ENCODE measurements around the gene PRDM16. TPM values are rescaled to one million over a fixed set of nuclear protein-coding genes. Genes with fewer than 3 reads are reported as not detected.

The PRDM16 gene
- total and polyA plus RNA-seq, 2 donors (not counting 1 experiment from before 2014, with no cell fraction given) = 0.03 to 0.12 TPM

- intact Hi-C loops (cut with micrococcal nuclease) = no loop called here
- Histone ChIP-seq H3K9ac (ENCODE audit: low read length) (no peak overlapping the region), H3K9me3 (ENCODE audit: control extremely low read depth in 1 of 3, control insufficient read depth in 2 of 3, insufficient read depth in 1 of 3, low read length in 2 of 3) (peaks cover 0 to 27% (median 0%) of the 10 kb centered on the region in 3 donors), H3K4me1 (ENCODE audit: control insufficient read depth in 2 of 2, insufficient read depth in 2 of 2, low read length in 2 of 2) (no peaks in the 10 kb centered on the region), H3K27ac (ENCODE audit: low read length in 2 of 2) (no peak overlapping the region), H4K20me1 (ENCODE audit: control insufficient read depth, insufficient read depth, low read length, poor library complexity, severe bottlenecking) (no peaks in the 10 kb centered on the region), H3K79me2 (ENCODE audit: control insufficient read depth, insufficient read depth, low read length) (no peaks in the 10 kb centered on the region), H3K36me3 (replicated peaks in 1 of 2; ENCODE audit: control extremely low read depth in 1 of 2, control insufficient read depth in 1 of 2, extremely low read depth in 1 of 2, insufficient read depth in 2 of 2, low read length in 1 of 2) (no peaks in the 10 kb centered on the region), H3K4me3 (ENCODE audit: control extremely low read depth in 1 of 5, extremely low read depth in 1 of 5, insufficient read depth in 1 of 5, low read depth in 2 of 5, low read length in 4 of 5) (no peak overlapping the region), H3K27me3 (replicated peaks in 1 of 4; ENCODE audit: control extremely low read depth in 1 of 4, control insufficient read depth in 3 of 4, insufficient read depth in 4 of 4, low read length in 3 of 4) (no peaks in the 10 kb centered on the region), H3K4me2 (replicated peaks; ENCODE audit: low read depth, low read length, poor library complexity, severe bottlenecking) (no peak overlapping the region), H2AFZ (ENCODE audit: insufficient read depth, low read depth, low read length, poor library complexity, severe bottlenecking) (no peak overlapping the region)
- 92% methylated on average over 4 of the region's 8 CpGs for WGBS (ENCODE audit: insufficient coverage)
- no peaks in the 10 kb centered on the region for H3K9me3 Mint-ChIP-seq (ENCODE audit: insufficient read depth)
- H3K27ac Mint-ChIP-seq = no peak overlapping the region
- ChIA-PET POLR2A (no interaction called here), CTCF (no interaction called here)
- no peaks in the 10 kb centered on the region for H3K27me3 Mint-ChIP-seq
- ATAC-seq (ENCODE audit: low read depth) = no peak
- H3K4me1 Mint-ChIP-seq = no peaks in the 10 kb centered on the region
- no peak overlapping the region for H3K4me3 Mint-ChIP-seq
- DNase-seq = no peak
- TF ChIP-seq, protein P1, sequence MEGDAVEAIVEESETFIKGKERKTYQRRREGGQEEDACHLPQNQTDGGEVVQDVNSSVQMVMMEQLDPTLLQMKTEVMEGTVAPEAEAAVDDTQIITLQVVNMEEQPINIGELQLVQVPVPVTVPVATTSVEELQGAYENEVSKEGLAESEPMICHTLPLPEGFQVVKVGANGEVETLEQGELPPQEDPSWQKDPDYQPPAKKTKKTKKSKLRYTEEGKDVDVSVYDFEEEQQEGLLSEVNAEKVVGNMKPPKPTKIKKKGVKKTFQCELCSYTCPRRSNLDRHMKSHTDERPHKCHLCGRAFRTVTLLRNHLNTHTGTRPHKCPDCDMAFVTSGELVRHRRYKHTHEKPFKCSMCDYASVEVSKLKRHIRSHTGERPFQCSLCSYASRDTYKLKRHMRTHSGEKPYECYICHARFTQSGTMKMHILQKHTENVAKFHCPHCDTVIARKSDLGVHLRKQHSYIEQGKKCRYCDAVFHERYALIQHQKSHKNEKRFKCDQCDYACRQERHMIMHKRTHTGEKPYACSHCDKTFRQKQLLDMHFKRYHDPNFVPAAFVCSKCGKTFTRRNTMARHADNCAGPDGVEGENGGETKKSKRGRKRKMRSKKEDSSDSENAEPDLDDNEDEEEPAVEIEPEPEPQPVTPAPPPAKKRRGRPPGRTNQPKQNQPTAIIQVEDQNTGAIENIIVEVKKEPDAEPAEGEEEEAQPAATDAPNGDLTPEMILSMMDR (IDR thresholded peaks at IDR 0.05) = no peak
- TF ChIP-seq EZH2 (IDR thresholded peaks at IDR 0.05; ENCODE audit: borderline replicate concordance, insufficient read depth, low read depth, low read length, poor library complexity, severe bottlenecking) = no peak
Observed at GRCh38 chr1:3114846-3115245, 45.8 kb downstream of the PRDM16 start.

DNA sequence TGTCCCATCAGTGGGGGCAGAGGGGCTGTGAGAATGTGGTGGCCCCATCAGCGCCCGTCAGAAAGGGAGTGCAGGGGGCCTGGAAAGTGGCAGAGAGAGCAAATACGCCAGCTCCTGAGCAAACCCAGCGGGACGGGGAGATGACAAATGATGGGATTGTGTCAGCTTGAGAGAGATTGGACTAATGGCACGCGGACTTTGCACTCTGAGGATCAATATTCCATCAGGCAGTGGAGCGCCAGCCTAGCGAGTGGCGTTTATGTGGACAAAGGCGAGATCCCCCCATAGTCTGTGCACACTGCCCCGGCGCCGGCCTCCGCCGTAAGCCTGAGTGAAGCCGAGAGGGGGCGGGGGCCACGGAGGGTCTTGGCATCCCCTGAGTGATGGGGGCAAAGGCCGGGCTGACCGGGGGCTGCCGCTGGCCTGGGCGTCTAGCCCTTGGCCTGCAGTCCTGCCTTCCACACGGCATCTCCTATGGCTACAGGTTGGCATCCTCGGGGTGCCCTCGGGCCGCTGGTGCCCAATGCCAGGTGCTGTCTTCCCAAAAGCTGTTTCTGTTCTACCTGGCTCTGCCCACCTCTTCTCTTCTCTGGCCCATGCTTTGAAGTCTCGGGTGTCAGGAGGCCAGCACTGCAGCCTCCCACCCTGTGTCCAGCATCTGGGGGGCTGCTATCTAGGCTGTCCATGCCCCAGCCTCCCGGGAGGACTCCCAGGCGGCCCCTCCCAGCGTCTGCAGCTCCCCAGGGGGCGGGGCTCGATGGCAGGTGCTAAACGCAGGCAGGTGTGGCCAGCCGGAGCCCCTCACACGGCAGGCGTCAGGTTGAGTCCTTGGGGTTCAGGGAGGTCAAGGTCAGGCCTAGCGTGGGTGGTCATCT lies 46.5 kb downstream of the PRDM16 start:
- no peaks in the 10 kb centered on the region for H3K9me3 Mint-ChIP-seq (ENCODE audit: insufficient read depth)
- no peaks in the 10 kb centered on the region for H3K4me1 Mint-ChIP-seq
- Histone ChIP-seq H3K27ac (ENCODE audit: low read length in 2 of 2) (no peak overlapping the region), H3K9me3 (ENCODE audit: control extremely low read depth in 1 of 3, control insufficient read depth in 2 of 3, insufficient read depth in 1 of 3, low read length in 2 of 3) (peaks cover 0 to 27% (median 0%) of the 10 kb centered on the region in 3 donors), H3K9ac (ENCODE audit: low read length) (no peak overlapping the region), H3K4me2 (replicated peaks; ENCODE audit: low read depth, low read length, poor library complexity, severe bottlenecking) (no peak overlapping the region), H3K36me3 (replicated peaks in 1 of 2; ENCODE audit: control extremely low read depth in 1 of 2, control insufficient read depth in 1 of 2, extremely low read depth in 1 of 2, insufficient read depth in 2 of 2, low read length in 1 of 2) (no peaks in the 10 kb centered on the region), H2AFZ (ENCODE audit: insufficient read depth, low read depth, low read length, poor library complexity, severe bottlenecking) (no peak overlapping the region), H3K4me3 (ENCODE audit: control extremely low read depth in 1 of 5, extremely low read depth in 1 of 5, insufficient read depth in 1 of 5, low read depth in 2 of 5, low read length in 4 of 5) (no peak overlapping the region), H3K27me3 (replicated peaks in 1 of 4; ENCODE audit: control extremely low read depth in 1 of 4, control insufficient read depth in 3 of 4, insufficient read depth in 4 of 4, low read length in 3 of 4) (no peaks in the 10 kb centered on the region), H3K4me1 (ENCODE audit: control insufficient read depth in 2 of 2, insufficient read depth in 2 of 2, low read length in 2 of 2) (no peaks in the 10 kb centered on the region), H4K20me1 (ENCODE audit: control insufficient read depth, insufficient read depth, low read length, poor library complexity, severe bottlenecking) (no peaks in the 10 kb centered on the region), H3K79me2 (ENCODE audit: control insufficient read depth, insufficient read depth, low read length) (no peaks in the 10 kb centered on the region)
- H3K27me3 Mint-ChIP-seq = no peaks in the 10 kb centered on the region
- ChIA-PET POLR2A (no interaction called here), CTCF (no interaction called here)
- no peak for DNase-seq
- intact Hi-C loops (cut with micrococcal nuclease) = no loop called here
- H3K27ac Mint-ChIP-seq = no peak overlapping the region
- H3K4me3 Mint-ChIP-seq = no peak overlapping the region
- no peak for ATAC-seq (ENCODE audit: low read depth)
- 95% methylated on average over 38 of the region's 38 CpGs for WGBS (ENCODE audit: insufficient coverage)
- TF ChIP-seq EZH2 (IDR thresholded peaks at IDR 0.05; ENCODE audit: borderline replicate concordance, insufficient read depth, low read depth, low read length, poor library complexity, severe bottlenecking) = no peak
- TF ChIP-seq, protein P1 (IDR thresholded peaks at IDR 0.05) = no peak
